Pons (tissue), 1 donor: ENCODE data around the gene HEATR5A.
A peak's percentile ranks its signal among the peaks of the same experiment; 100 is the strongest.
"Not testable (repeated sequence)": the region's sequence is repeated elsewhere in the genome, so short reads cannot be mapped to it uniquely, and the experiment has no call there.

ENCODE experiments used
- DNase-seq: peaks from one replicate; pipeline ENCODE4 v3.0.0-alpha.2; 2016; ENCODE audit warnings: low spot score

The HEATR5A gene

GRCh38 chr14:31329876-31330521 lies 90.4 kb downstream of the HEATR5A start:
- DNase-seq, result not testable (repeated sequence)

GRCh38 chr14:31326111-31326510 lies 94.2 kb downstream of the HEATR5A start:
- DNase-seq, result no peak

DNA sequence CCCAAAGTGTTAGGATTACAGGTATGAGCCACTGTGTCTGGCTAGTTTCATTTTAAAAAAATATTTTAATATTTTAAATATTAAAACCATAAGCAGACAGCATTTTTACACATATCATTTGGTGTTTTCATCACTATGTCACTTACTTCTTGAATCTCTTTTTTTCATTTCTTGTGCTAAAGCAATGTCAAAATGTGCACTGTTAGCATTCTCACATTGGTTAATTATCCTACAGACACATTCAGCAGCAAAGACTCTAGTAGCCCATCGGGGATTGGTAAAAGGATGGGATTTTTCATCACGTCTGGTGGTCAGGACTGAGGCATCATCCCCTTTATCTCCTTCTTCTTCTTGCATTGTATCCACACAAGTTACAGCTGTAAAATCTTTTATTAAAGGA lies 96.9 kb downstream of the HEATR5A start:
- DNase-seq, result no peak

DNA sequence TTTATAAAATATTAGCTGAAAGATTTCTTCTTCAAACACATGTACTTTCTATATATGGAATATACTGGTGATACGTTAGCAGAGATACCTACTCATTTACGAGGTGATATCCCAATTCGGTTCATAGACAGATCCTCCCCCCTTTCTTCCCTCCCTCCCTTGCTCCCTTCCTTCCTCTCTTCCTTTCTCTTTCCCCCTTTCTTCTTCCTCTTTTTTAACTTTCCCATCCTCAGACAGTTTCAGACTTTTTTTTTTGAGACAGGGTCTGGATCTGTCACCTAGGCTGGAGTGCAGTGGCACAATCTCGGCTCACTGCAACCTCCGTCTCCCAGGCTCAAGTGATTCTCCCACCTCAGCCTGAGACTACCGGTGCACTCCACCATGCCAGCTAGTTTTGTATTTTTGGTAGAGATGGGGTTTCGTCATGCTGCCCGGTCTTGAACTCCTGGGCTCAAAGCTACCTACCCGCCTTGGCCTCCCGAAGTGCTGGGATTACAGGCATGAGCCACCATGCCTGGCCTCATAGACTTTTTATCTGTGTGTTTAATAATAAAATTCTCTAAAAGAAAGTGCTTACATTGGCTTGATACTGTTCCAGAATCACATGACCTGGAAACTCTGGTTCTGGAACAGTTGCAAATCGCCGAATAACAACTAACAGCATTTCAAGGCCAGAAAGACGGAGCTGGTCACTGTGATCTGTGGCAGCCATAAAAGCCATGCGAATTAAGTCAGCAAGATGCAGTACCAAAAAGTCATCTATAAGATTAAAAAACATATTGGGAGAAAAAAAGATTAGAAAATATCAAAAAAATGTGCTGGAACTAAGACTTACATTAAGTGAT lies 99.2 kb downstream of the HEATR5A start:
- no peak for DNase-seq

- DNase-seq, result peak; percentile 23
Measured at GRCh38 chr14:31320216-31320615, 100.1 kb downstream of the HEATR5A start.

GRCh38 chr14:31319701-31320100 lies 100.6 kb downstream of the HEATR5A start:
- DNase-seq, result no peak

DNA sequence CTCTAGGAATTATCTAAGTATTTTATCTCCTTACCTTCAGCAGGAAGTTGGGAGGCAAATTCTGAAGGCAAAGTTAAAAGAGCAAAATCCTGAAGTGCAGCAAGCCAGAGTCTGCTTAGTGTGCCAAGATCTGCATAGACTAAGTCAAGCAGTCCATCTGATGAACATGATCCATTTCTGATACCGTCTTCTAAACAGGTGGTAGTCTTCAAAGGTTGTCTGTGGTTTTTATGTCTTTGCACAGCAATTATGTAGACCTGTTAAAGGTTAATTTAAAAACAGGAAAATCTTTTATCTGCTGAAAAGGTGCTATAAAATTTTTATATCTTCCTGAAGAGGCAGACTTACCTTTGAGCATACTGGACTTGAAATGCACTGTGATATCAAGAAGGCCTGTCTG lies 107.4 kb downstream of the HEATR5A start:
- no peak for DNase-seq

DNA sequence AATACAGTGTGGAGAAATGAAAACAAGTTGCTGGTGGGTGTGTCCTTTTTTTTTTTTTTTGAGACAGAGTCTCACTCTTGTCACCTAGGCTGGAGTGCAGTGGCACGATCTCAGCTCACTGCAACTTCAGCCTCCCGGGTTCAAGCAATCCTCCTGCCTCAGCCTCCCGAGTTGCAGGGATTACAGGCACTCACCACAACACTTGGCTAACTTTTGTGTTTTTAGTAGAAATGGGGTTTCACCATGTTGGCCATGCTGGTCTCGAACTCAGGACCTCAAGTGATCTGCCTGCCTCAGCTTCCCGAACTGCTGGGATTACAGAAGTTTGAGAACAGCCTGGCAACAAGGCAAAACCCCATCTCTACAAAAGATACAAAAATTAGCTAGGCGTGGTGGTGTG lies 108.0 kb downstream of the HEATR5A start:
- not testable (repeated sequence) for DNase-seq

DNA sequence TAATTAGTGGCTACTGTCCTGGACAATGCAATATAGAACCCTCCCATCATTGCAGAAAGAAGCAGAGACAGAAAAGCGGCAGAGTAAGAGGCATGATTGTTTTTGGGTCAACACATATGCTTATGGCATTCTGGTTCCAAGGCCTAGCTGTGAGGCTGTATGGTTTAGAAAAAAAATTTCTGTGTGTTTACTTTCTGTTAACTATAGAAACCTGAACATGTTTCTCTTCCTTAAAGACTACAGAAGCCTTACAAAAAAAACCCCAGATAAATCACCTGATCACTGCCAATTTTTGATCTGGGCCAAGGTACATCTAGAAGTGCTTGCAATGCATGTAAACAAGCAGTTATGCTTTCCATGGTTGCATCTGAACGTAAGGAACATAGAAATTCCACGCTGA lies 112.7 kb downstream of the HEATR5A start:
- DNase-seq, result no peak

GRCh38 chr14:31307198-31307597 lies 113.2 kb downstream of the HEATR5A start:
- DNase-seq, result no peak

- no peak for DNase-seq
Measured at GRCh38 chr14:31303654-31304053, 116.7 kb downstream of the HEATR5A start.

DNA sequence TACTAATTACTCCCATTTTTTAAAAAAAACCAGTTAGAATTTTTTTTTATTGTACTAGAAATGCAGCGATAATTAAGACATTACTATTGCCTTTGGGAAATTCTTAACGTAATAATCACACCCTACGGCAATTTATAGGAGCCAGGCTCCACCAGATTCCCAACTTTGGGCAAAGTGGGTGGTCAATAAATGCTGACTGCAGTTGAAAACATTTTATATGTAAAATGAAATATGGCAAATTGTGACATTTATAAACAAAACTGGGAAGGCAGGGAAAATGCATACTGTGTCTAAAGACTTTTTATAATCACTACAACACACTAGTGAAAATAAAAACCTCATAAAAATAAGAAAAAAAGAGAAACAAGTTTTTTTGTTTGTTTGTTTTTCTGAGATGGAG lies 119.5 kb downstream of the HEATR5A start:
- DNase-seq, result no peak

GRCh38 chr14:31300296-31300695 lies 120.1 kb downstream of the HEATR5A start:
- no peak for DNase-seq

GRCh38 chr14:31297701-31298344 lies 122.5 kb downstream of the HEATR5A start:
- no peak for DNase-seq

- DNase-seq, result no peak
Measured at GRCh38 chr14:31297112-31297511, 123.2 kb downstream of the HEATR5A start.

- DNase-seq, result no peak
Measured at GRCh38 chr14:31294746-31295405, 125.5 kb downstream of the HEATR5A start.

DNA sequence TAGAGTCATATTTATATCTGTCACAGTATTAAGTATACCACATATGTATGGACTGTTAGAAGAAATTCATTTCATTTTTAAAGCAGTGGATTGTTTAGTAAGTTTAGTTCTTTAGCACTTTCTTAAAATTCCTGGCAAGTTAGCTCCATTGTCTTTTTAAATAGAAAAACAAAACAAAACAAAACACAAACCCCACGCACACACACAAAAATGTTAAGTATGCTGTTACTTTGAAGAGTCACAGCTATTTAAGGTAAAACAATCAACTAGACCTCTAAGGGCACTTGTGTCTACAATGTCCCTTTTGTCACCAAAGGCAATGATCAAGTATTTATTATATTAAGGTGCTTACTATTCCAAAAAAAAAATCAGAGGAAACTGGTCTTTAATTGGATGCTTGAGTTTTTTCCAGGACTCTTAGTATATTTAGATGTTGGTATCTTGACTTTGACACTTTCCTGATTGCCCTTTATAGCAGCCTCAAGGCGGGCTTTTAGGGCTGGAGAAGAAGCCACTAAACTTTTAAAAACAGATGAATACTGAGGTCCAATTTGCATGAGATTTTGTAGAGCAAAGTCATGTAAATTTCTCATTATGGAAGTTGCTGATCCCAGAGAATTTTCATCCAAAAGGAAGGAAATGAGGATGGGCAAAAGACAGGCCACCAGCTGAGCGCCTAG lies 127.3 kb downstream of the HEATR5A start:
- no peak for DNase-seq

DNA sequence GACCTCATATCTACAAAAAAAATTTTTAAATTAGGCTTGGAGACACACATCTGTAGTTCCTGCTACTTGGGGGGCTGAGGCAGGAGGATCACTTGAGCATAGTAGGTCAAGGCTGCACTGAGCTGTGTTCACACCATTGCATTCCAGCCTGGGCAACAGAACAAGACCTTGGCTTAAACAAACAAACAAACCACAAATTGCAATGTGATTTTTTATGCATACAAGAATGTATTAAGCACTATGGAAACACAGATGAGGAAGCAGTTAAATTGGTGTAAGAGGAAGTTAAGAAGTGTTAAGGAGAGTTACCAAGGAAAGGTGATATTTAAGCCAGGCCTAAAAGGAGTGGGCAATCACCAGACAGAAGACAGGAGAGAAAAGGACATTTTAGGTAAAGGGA lies 129.1 kb downstream of the HEATR5A start:
- no peak for DNase-seq

- no peak for DNase-seq
Measured at GRCh38 chr14:31287294-31287972, 132.9 kb downstream of the HEATR5A start.

GRCh38 chr14:31286456-31287293 lies 133.7 kb downstream of the HEATR5A start:
- DNase-seq, result no peak
